T47D (cell line): ENCODE data around the gene MAGED2.
"Not testable (repeated sequence)": the region's sequence is repeated elsewhere in the genome, so short reads cannot be mapped to it uniquely, and the experiment has no call there.

Experiments
- DNase-seq, 2 experiments: peaks; one replicate each; pipeline versions ENCODE4 v3.0.0 to v3.0.0-alpha.2; 2011 to 2012; ENCODE audit warnings: low read depth in 1 of 2, low spot score in 1 of 2
- JUND ChIP-seq: IDR thresholded peaks from 2 replicates; pipeline ENCODE4 v1.6.1; 2012; ENCODE audit warnings: low read depth
- in situ Hi-C: cut with HindIII; loops from 2 replicates; pipeline ENCODE4 v1.10.0; 2016; ENCODE audit warnings: low sequenced_read_pairs, low pct_unique_long_range_greater_than_20kb

The MAGED2 gene

GRCh38 chrX:54807524-54808108 is at the start of gene MAGED2:
MAGED2 (plus strand) TSS chrX:54807745; CDS start chrX:54809332, 1,587 bp downstream.
- in situ Hi-C loops = no loop called here
- DNase-seq = peak in 1 of 2 experiments; percentile 60
- TF ChIP-seq JUND = no peak

- no peak for TF ChIP-seq JUND
- in situ Hi-C loops = no loop called here
Observed at GRCh38 chrX:54758114-54759055, 49.2 kb upstream of the MAGED2 start.

GRCh38 chrX:54774391-54775094 is 33.0 kb upstream of the MAGED2 start:
- in situ Hi-C loops = not testable (repeated sequence)
- peak in 1 of 2 experiments; percentile 78 for DNase-seq

More at GRCh38 chrX:54758114-54759055, 49.2 kb upstream of the MAGED2 start:
- peak in 1 of 2 experiments; percentile 58 for DNase-seq

- TF ChIP-seq JUND = no peak
- in situ Hi-C loops = no loop called here
- DNase-seq = no peak
Observed at GRCh38 chrX:54776061-54776460, 31.5 kb upstream of the MAGED2 start.

- no peak for DNase-seq
- no peak for TF ChIP-seq JUND
- in situ Hi-C loops = no loop called here
Observed at GRCh38 chrX:54776987-54777672, 30.4 kb upstream of the MAGED2 start.

GRCh38 chrX:54785901-54786300 is 21.6 kb upstream of the MAGED2 start:
- TF ChIP-seq JUND = no peak
- DNase-seq = peak in 1 of 2 experiments; percentile 65
- in situ Hi-C loops = no loop called here

GRCh38 chrX:54786967-54787366 is 20.6 kb upstream of the MAGED2 start:
- in situ Hi-C loops = no loop called here
- DNase-seq = peak; percentile 35 to 76

GRCh38 chrX:54788446-54788845 is 19.1 kb upstream of the MAGED2 start:
- in situ Hi-C loops = no loop called here
- no peak for DNase-seq
- TF ChIP-seq JUND = no peak

More at GRCh38 chrX:54786967-54787366, 20.6 kb upstream of the MAGED2 start:
- TF ChIP-seq JUND = no peak

- in situ Hi-C loops, DNase-seq: not testable (repeated sequence)
Observed at GRCh38 chrX:54789405-54789804, 18.1 kb upstream of the MAGED2 start.

- in situ Hi-C loops = no loop called here
- DNase-seq = no peak
- TF ChIP-seq JUND = no peak
Observed at GRCh38 chrX:54794028-54794427, 13.5 kb upstream of the MAGED2 start.

GRCh38 chrX:54794795-54795194 is 12.8 kb upstream of the MAGED2 start:
- no peak for TF ChIP-seq JUND
- DNase-seq = no peak
- in situ Hi-C loops = no loop called here

- DNase-seq = no peak
- TF ChIP-seq JUND = no peak
- in situ Hi-C loops = no loop called here
Observed at GRCh38 chrX:54798137-54798536, 9.4 kb upstream of the MAGED2 start, which contains the start of gene ITIH6. ITIH6 (minus strand) TSS chrX:54798255; CDS start chrX:54798210, 45 bp downstream.
